HepG2 (cell line): ENCODE results near the gene SSBP2. TPM values are rescaled to one million over a fixed set of nuclear protein-coding genes. Genes with fewer than 3 reads are reported as not detected.

ENCODE experiments used
- ATAC-seq: fragments of 200-7000 bp; cut with Tn5 transposase; 3 replicates; pipeline ENCODE4 v1.9.1; 2020; ENCODE audit warnings: mild to moderate bottlenecking, moderate library complexity
- BruUV-seq: library from RNA; stranded (reverse); fragments of 400-500 nt; replicated peaks from 2 replicates; lab custom pipeline; 2021; lab: Mats Ljungman, UMichigan
- CTCF ChIA-PET: fragments of 300-600 bp; formaldehyde crosslinking; extraction: SDS; loops from one replicate; lab custom pipeline; 2021; ENCODE audit warnings: low total read pairs, inconsistent platforms, low intra/inter-chr PET ratio; lab: Yijun Ruan, JAX
- POLR2A ChIA-PET: fragments of 350-600 bp; sonication (Branson Sonifier 250); formaldehyde crosslinking; loops from one replicate; lab custom pipeline; 2020; ENCODE audit warnings: antibody characterized with exemption, inconsistent platforms; lab: Yijun Ruan, JAX
- DNase-seq: peaks from one replicate; pipeline ENCODE4 v3.0.0-alpha.2; 2015; ENCODE audit warnings: low spot score
- FAIRE-seq: peaks from 3 replicates; lab custom pipeline; 2011; peaks lifted over from hg19 to GRCh38; lab: Jason Lieb, UNC
- H2AFZ ChIP-seq: one replicate; pipeline ENCODE4 v1.6.1; 2011; ENCODE audit warnings: low read length, inconsistent platforms
- H3K27ac ChIP-seq: fragments of 300-600 bp; 3 replicates; pipeline ENCODE4 v1.8.0; 2011; ENCODE audit warnings: mixed run types, mild to moderate bottlenecking, mixed read lengths, low read length, inconsistent platforms; ENCODE audit not compliant: insufficient read depth; ENCODE audit errors: extremely low read length
- H3K27me3 ChIP-seq, 2 experiments: fragments of 200-600 bp in 1 of 2; 2 replicates in 1 of 2; 3 replicates in 1 of 2; pipeline versions ENCODE4 v1.6.0 to v1.8.0; 2011; ENCODE audit warnings: low read length in 2 of 2, mild to moderate bottlenecking in 2 of 2, moderate library complexity in 2 of 2, inconsistent platforms in 1 of 2; ENCODE audit not compliant: insufficient read depth in 2 of 2, control insufficient read depth in 1 of 2
- H3K36me3 ChIP-seq, 2 experiments: fragments of 200-600 bp in 1 of 2; replicated peaks in 1 of 2; 2 replicates in 1 of 2; 3 replicates in 1 of 2; pipeline versions ENCODE4 v1.5.1 to v1.8.0; 2011; ENCODE audit warnings: low read length in 2 of 2, inconsistent platforms in 1 of 2; ENCODE audit not compliant: insufficient read depth in 2 of 2, control insufficient read depth in 1 of 2
- H3K4me1 ChIP-seq: 2 replicates; pipeline ENCODE4 v1.5.1; 2012; ENCODE audit warnings: low read length, inconsistent platforms; ENCODE audit not compliant: insufficient read depth
- H3K4me2 ChIP-seq: 2 replicates; pipeline ENCODE4 v1.6.0; 2011; ENCODE audit warnings: low read depth, low read length, inconsistent platforms
- H3K4me3 ChIP-seq, 3 experiments: fragments of 200-600 bp in 1 of 3; sonication (generic), shearing (Covaris generic) in 1 of 3; replicated peaks in 1 of 3; 2 replicates each; pipeline ENCODE4 v1.5.1; 2011 to 2016; ENCODE audit warnings: low read length in 3 of 3, inconsistent platforms in 2 of 3, low read depth in 2 of 3, mild to moderate bottlenecking in 2 of 3, control low read depth in 1 of 3, mixed read lengths in 1 of 3; ENCODE audit not compliant: insufficient read depth in 1 of 3
- H3K79me2 ChIP-seq: one replicate; pipeline ENCODE4 v1.6.1; 2011; ENCODE audit warnings: low read length, inconsistent platforms; ENCODE audit not compliant: insufficient read depth
- H3K9ac ChIP-seq: 2 replicates; pipeline ENCODE4 v1.6.0; 2011; ENCODE audit warnings: mild to moderate bottlenecking, low read depth, low read length, inconsistent platforms; ENCODE audit not compliant: insufficient read depth
- H3K9me3 ChIP-seq: 2 replicates; pipeline ENCODE4 v1.5.1; 2012; ENCODE audit warnings: mild to moderate bottlenecking, low read length
- H4K20me1 ChIP-seq: 2 replicates; pipeline ENCODE4 v1.6.0; 2011; ENCODE audit warnings: inconsistent platforms, mild to moderate bottlenecking, low read length, moderate library complexity; ENCODE audit not compliant: insufficient read depth
- HMG20A ChIP-seq: IDR thresholded peaks from 2 replicates; pipeline ENCODE4 v1.6.1; 2016; ENCODE audit warnings: borderline replicate concordance
- MAF1 ChIP-seq: sonication (generic); formaldehyde crosslinking; IDR thresholded peaks from 2 replicates; pipeline ENCODE4 v1.5.0; 2020; ENCODE audit warnings: missing genetic modification reagents, borderline replicate concordance
- SIN3A ChIP-seq: IDR thresholded peaks from 2 replicates; pipeline ENCODE4 v1.6.1; 2011; ENCODE audit warnings: low read depth, mild to moderate bottlenecking, control low read depth, low read length, borderline replicate concordance
- TBX2 ChIP-seq: sonication (generic); formaldehyde crosslinking; IDR thresholded peaks from 2 replicates; pipeline ENCODE4 v1.5.0; 2020; ENCODE audit warnings: missing genetic modification reagents, mild to moderate bottlenecking, borderline replicate concordance
- TEF ChIP-seq: sonication (generic); formaldehyde crosslinking; IDR thresholded peaks from 2 replicates; pipeline ENCODE4 v1.5.0; 2020; ENCODE audit warnings: missing genetic modification reagents
- ZNF75D ChIP-seq: sonication (generic); formaldehyde crosslinking; IDR thresholded peaks from 2 replicates; pipeline ENCODE4 v1.8.1; 2023; ENCODE audit warnings: missing genetic modification reagents, mild to moderate bottlenecking, borderline replicate concordance
- ZNF788 ChIP-seq: sonication (generic); formaldehyde crosslinking; IDR thresholded peaks from 2 replicates; pipeline ENCODE4 v1.5.0; 2020; ENCODE audit warnings: mild to moderate bottlenecking, missing genetic modification reagents, borderline replicate concordance
- WGBS: methylation state at CpG from one replicate; pipeline ENCODE4 v1.1.6; 2017; ENCODE audit warnings: low lambda C conversion rate; 5-methylcytosine and 5-hydroxymethylcytosine counted together
- in situ Hi-C: cut with HindIII; loops from 2 replicates; pipeline ENCODE4 v1.10.0; 2017; ENCODE audit warnings: low pct_unique_long_range_greater_than_20kb; ENCODE audit not compliant: extremely low pct_ligation_motif_present
- intact Hi-C: fragments of 100-400 bp; cut with micrococcal nuclease; formaldehyde crosslinking; loops from one replicate; pipeline ENCODE4 v1.10.0; 2022; ENCODE audit not compliant: unreplicated experiment
- polyA plus RNA-seq, 8 experiments: library from polyadenylated mRNA; depleted of rRNA in 3 of 8; stranded (reverse) in 7 of 8; unstranded in 1 of 8; fragments of >200 nt; fragmentation: Illumina TruSeq in 4 of 8; extraction: Trizol in 4 of 8; gene quantifications; 2 replicates each; pipeline versions ENCODE4 v1.2.1 to v1.2.3, GENCODE V29; 2011 to 2016; ENCODE audit warnings: low read depth in 4 of 8, missing spikeins in 1 of 8, mixed read lengths in 1 of 8; ENCODE audit not compliant: insufficient read depth in 1 of 8
- total RNA-seq, 5 experiments: library from RNA; depleted of rRNA; stranded (reverse); fragments of >200 nt; fragmentation: Illumina TruSeq; extraction: Trizol; gene quantifications; 2 replicates each; pipeline ENCODE4 v1.2.3, GENCODE V29; 2016; ENCODE audit warnings: low read depth in 1 of 5
- TF ChIP-seq, protein P1 (sequence below): sonication (generic); formaldehyde crosslinking; IDR thresholded peaks from 2 replicates; pipeline ENCODE4 v1.5.0; 2020; ENCODE audit warnings: missing genetic modification reagents

SSBP2 gene
- total and polyA plus RNA-seq, 2 of the 13 experiments (the other 11 are each of a cell fraction or from before 2014, with no cell fraction given), result 0.16 TPM; not detected in 1

DNA sequence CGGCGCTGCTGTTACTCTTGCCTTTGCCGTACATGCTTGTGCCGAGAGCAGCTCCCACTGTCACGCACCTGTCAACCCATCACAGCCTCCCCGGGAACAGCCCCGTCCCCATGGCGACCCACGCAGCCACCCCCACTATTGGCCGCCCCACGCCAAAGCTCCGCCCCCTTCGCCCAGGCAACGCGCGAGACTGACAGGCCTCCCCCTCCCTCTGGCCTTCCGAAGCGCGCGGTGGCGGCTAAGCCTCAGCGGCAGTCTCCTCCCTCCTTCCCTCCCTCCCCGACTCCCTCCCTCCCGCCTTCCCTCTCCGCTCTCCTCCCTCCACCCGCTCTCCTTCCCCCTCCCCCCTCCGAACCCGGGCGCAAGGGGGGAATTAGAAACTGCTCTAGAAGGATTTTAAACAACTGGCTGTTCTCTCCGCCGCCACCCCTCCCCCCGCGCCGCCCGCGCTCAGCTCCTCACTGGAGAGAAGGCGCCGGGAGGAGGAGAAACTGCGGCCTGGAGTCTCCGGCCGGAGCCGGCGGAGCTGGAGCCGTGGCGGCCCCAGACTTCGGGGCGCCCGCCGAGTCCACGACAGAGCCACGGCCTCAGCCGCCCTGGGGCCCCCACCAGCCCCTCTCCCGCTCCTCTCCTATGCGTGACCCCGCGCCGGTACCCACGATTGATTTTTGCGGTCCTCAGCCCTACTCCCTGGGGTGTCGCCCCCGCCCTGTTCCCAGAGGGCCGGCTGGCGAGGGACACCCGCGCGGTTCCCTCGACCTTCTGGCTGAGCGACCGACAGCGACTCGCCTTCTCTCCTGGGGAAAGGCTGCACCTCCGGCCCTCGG lies at the start of gene SSBP2 (continued):
- TF ChIP-seq TEF (CRISPR knock-in tag), result no peak
- TF ChIP-seq ZNF75D (CRISPR knock-in tag), result no peak
- TF ChIP-seq SIN3A, result peak; percentile 38; the same call in 1 of the 2 replicates
- TF ChIP-seq ZNF788, result 0 out of 2 replicates have a peak, but pooled peaks have one; percentile 60

DNA sequence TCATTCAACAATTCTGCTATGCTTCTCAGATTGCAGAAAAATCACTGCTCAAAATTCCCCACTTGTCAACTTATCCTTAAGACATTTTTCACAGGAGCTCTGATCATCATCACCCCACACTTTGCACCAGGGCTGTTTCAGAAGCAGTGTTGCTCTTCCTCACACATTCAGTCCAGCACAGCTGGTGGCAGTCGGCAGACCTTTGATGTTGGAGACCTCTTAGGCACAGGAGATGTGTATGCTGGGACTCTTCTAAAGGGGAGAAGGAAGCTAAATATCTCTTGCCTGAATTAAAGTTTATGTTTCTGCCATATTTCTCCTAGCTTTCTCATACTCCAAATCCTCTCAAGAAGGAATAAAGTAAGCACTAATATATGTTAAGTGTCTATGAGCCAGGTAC lies 44.8 kb upstream of the SSBP2 start:
- H3K9ac ChIP-seq, result no peak overlapping the region
- TF ChIP-seq, protein P1, sequence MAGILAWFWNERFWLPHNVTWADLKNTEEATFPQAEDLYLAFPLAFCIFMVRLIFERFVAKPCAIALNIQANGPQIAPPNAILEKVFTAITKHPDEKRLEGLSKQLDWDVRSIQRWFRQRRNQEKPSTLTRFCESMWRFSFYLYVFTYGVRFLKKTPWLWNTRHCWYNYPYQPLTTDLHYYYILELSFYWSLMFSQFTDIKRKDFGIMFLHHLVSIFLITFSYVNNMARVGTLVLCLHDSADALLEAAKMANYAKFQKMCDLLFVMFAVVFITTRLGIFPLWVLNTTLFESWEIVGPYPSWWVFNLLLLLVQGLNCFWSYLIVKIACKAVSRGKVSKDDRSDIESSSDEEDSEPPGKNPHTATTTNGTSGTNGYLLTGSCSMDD (CRISPR knock-in tag), result no peak
- TF ChIP-seq MAF1 (CRISPR knock-in tag), result no peak
- TF ChIP-seq TBX2 (CRISPR knock-in tag), result no peak
- no peak for TF ChIP-seq HMG20A (CRISPR knock-in tag)
- TF ChIP-seq, all 625 proteins: peak for 0
- no peaks in the 10 kb centered on the region for H3K9me3 ChIP-seq
- in situ Hi-C loops (no loop called here), intact Hi-C loops (no loop called here)
- H3K27ac ChIP-seq, result no peak overlapping the region
- CTCF ChIA-PET, result no interaction called here
- no peaks in the 10 kb centered on the region; a peak in 1 of 5 replicates for H3K27me3 ChIP-seq
- FAIRE-seq (no peak), DNase-seq (no peak), ATAC-seq (no peak)
- no peaks in the 10 kb centered on the region for H3K4me1 ChIP-seq
- WGBS, result 0% methylated on average over 1 of the region's 1 CpG
- H3K36me3 ChIP-seq, result no peaks in the 10 kb centered on the region
- H3K79me2 ChIP-seq, result no peaks in the 10 kb centered on the region
- no peak overlapping the region for H3K4me2 ChIP-seq
- H4K20me1 ChIP-seq, result no peaks in the 10 kb centered on the region
- H2AFZ ChIP-seq, result no peak overlapping the region
- POLR2A ChIA-PET, result no interaction called here
- BruUV-seq, result no TSS peak
- no peak overlapping the region for H3K4me3 ChIP-seq
